NCI-H2196 treated with DMSO at 0.1 percent for 48 hours (cell line): ENCODE measurements around the gene PTPRN2.
"Not testable (repeated sequence)": the region's sequence is repeated elsewhere in the genome, so short reads cannot be mapped to it uniquely, and the experiment has no call there.

Experiments
- DNase-seq: peaks from one replicate; lab custom pipeline; 2025; ENCODE audit not compliant: unreplicated experiment; lab: John Stamatoyannopoulos, UW

Gene PTPRN2

GRCh38 chr7:157994319-157994718 lies 593.3 kb downstream of the PTPRN2 start:
- DNase-seq: no peak

- DNase-seq: no peak
These were observed 594.1 kb downstream of the PTPRN2 start for GRCh38 chr7:157993406-157994105.

GRCh38 chr7:157992511-157993160 lies 595.0 kb downstream of the PTPRN2 start:
- no peak for DNase-seq

- no peak for DNase-seq
These were observed 595.9 kb downstream of the PTPRN2 start for GRCh38 chr7:157991761-157992160.

GRCh38 chr7:157991351-157991750 lies 596.3 kb downstream of the PTPRN2 start:
- no peak for DNase-seq

- no peak for DNase-seq
These were observed 596.8 kb downstream of the PTPRN2 start for GRCh38 chr7:157990881-157991250.

- no peak for DNase-seq
These were observed 597.3 kb downstream of the PTPRN2 start for GRCh38 chr7:157990226-157990880.

- DNase-seq: no peak
These were observed 598.0 kb downstream of the PTPRN2 start for GRCh38 chr7:157989589-157989988.

- no peak for DNase-seq
These were observed 599.7 kb downstream of the PTPRN2 start for GRCh38 chr7:157987906-157988305.

GRCh38 chr7:157986051-157986450 lies 601.6 kb downstream of the PTPRN2 start:
- DNase-seq: no peak

GRCh38 chr7:157985636-157986035 lies 602.0 kb downstream of the PTPRN2 start:
- DNase-seq: no peak

GRCh38 chr7:157984423-157985163 lies 603.0 kb downstream of the PTPRN2 start:
- no peak for DNase-seq

- DNase-seq: no peak
These were observed 603.9 kb downstream of the PTPRN2 start for GRCh38 chr7:157983502-157984422.

GRCh38 chr7:157981778-157982177 lies 605.8 kb downstream of the PTPRN2 start:
- no peak for DNase-seq

GRCh38 chr7:157980774-157981173 lies 606.8 kb downstream of the PTPRN2 start:
- DNase-seq: no peak

GRCh38 chr7:157980341-157980731 lies 607.3 kb downstream of the PTPRN2 start:
- DNase-seq: not testable (repeated sequence)

- no peak for DNase-seq
These were observed 607.8 kb downstream of the PTPRN2 start for GRCh38 chr7:157979636-157980340.

GRCh38 chr7:157978766-157979165 lies 608.9 kb downstream of the PTPRN2 start:
- no peak for DNase-seq

- DNase-seq: no peak
These were observed 609.7 kb downstream of the PTPRN2 start for GRCh38 chr7:157977717-157978496.
